ENCODE results near the gene ZCCHC2. TPM values are rescaled to one million over a fixed set of nuclear protein-coding genes. Genes with fewer than 3 reads are reported as not detected.

Gene ZCCHC2
- total RNA-seq, 4 donors from 2014 or later, result 22.1 to 37.9 (median 32.0) TPM

GRCh38 chr18:62505669-62506494 lies 16.9 kb upstream of the ZCCHC2 start:
- intact Hi-C loops (cut with DNase I; ENCODE audit: low total_unique reads) (loop anchor here (5.0 kb wide), 1 partner anchor 39 kb away; no protein-coding TSS in a partner anchor), in situ Hi-C loops (cut with MboI; ENCODE audit: low sequenced_read_pairs in 4 of 4) (no loop called here)
- Histone ChIP-seq H3K27me3 (no peaks in the 10 kb centered on the region), H3K9me3 (no peaks in the 10 kb centered on the region), H3K4me3 (peak overlapping the region; percentile 24 to 55 (median 46)), H3K36me3 (no peaks in the 10 kb centered on the region), H3K4me1 (no peaks in the 10 kb centered on the region), H3K27ac (peak overlapping the region; percentile 48 to 74 (median 66))
- TF ChIP-seq CTCF (IDR thresholded peaks at IDR 0.05 in 4 of 5, conservative IDR thresholded peaks at IDR 0.05 in 1 of 5) (no peak), POLR2A (IDR thresholded peaks at IDR 0.05) (no peak)
- DNase-seq, result no peak
- peak in 1 of 2 donors; percentile 42 for ATAC-seq

DNA sequence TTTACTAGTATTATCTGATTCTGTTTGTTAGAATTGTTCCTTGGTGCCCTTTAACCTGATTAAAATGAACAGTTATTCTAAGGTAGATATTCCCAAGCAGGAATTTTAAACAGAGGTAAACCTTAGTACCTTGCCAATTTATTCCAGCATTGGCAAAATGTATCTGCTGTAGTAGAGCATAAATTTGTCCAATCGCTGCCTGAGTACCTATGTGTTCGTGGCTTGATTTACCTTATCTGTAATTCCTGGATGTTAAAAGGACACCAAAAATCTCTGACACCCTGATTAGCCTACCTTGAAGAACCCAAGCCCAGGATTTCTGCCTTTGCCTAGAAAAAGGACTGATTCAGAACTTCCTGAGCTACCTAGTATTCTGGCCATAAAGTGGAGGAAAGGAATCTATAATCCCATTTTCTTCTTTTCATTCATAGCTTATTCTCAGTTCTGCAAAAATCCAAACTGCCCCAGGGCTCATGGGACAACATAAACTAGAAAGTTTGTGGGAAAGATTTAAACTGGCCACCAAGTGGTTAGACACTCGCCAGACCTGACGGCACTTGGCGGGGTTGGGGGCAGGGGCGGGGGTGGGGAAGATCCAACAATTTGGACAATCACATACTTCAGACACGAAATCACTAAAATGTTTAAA lies 16.2 kb upstream of the ZCCHC2 start:
- intact Hi-C loops (cut with DNase I; ENCODE audit: low total_unique reads), result loop anchor here (5.0 kb wide), 1 partner anchor 39 kb away; no protein-coding TSS in a partner anchor
- DNase-seq, result no peak
- Histone ChIP-seq H3K27ac (peak overlapping the region in 3 of 4 donors; percentile 61 to 74 (median 71)), H3K4me3 (peak overlapping the region; percentile 24 to 55 (median 46)), H3K36me3 (no peaks in the 10 kb centered on the region), H3K4me1 (no peaks in the 10 kb centered on the region), H3K27me3 (no peaks in the 10 kb centered on the region), H3K9me3 (no peaks in the 10 kb centered on the region)
- TF ChIP-seq CTCF (IDR thresholded peaks at IDR 0.05 in 4 of 5, conservative IDR thresholded peaks at IDR 0.05 in 1 of 5), result no peak
- TF ChIP-seq POLR2A (IDR thresholded peaks at IDR 0.05), result no peak
- ATAC-seq, result peak in 1 of 2 donors; percentile 64
- in situ Hi-C loops (cut with MboI; ENCODE audit: low sequenced_read_pairs in 4 of 4), result no loop called here

GRCh38 chr18:62509779-62510178 lies 13.0 kb upstream of the ZCCHC2 start:
- no peak for TF ChIP-seq CTCF (IDR thresholded peaks at IDR 0.05 in 4 of 5, conservative IDR thresholded peaks at IDR 0.05 in 1 of 5)
- Histone ChIP-seq H3K4me1 (no peaks in the 10 kb centered on the region), H3K4me3 (no peak overlapping the region), H3K9me3 (peaks cover 0 to 10% (median 0%) of the 10 kb centered on the region in 3 donors), H3K27me3 (no peaks in the 10 kb centered on the region), H3K36me3 (no peaks in the 10 kb centered on the region), H3K27ac (no peak overlapping the region)
- in situ Hi-C loops (cut with MboI; ENCODE audit: low sequenced_read_pairs in 4 of 4), result loop anchor here in 1 of 4 donors (10.0 kb wide), 1 partner anchor 65 kb away; no protein-coding TSS in a partner anchor
- ATAC-seq, result no peak
- intact Hi-C loops (cut with DNase I; ENCODE audit: low total_unique reads), result loop anchor here (5.0 kb wide), 1 partner anchor 42 kb away; no protein-coding TSS in a partner anchor
- no peak for DNase-seq

DNA sequence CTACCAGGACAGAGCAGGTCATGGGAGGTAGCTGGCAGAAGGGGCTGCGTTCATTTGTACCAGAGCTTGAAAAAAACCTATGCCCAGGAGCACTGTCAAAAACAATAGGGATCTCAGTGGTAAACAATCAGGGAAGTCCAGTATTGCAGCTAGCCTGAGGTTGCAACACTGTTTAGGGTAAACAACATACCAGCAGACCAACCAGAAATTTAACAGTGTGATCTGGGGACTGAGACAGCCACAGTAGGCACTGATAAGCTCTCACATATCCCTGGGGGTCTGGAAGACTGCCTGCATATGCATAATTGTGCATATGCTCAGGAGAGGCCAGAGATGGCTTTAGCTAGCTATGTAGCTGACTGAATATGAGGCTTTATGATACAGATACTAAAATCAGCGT lies 12.0 kb upstream of the ZCCHC2 start:
- no peak for DNase-seq
- Histone ChIP-seq H3K4me1 (no peaks in the 10 kb centered on the region), H3K27me3 (no peaks in the 10 kb centered on the region), H3K27ac (no peak overlapping the region), H3K36me3 (no peaks in the 10 kb centered on the region), H3K4me3 (no peak overlapping the region), H3K9me3 (peaks cover 0 to 14% (median 0%) of the 10 kb centered on the region in 3 donors)
- ATAC-seq, result no peak
- intact Hi-C loops (cut with DNase I; ENCODE audit: low total_unique reads), result no loop called here
- in situ Hi-C loops (cut with MboI; ENCODE audit: low sequenced_read_pairs in 4 of 4), result loop anchor here in 1 of 4 donors (10.0 kb wide), 1 partner anchor 66 kb away; no protein-coding TSS in a partner anchor
- no peak for TF ChIP-seq POLR2A (IDR thresholded peaks at IDR 0.05)
- no peak for TF ChIP-seq CTCF (IDR thresholded peaks at IDR 0.05 in 4 of 5, conservative IDR thresholded peaks at IDR 0.05 in 1 of 5)
